ENCODE results near the gene ST6GALNAC1. TPM values are rescaled to one million over a fixed set of nuclear protein-coding genes. Genes with fewer than 3 reads are reported as not detected.

The ST6GALNAC1 gene
- total and polyA plus RNA-seq, 12 donors, result 0.25 to 0.88 (median 0.47) TPM; not detected in 7

DNA sequence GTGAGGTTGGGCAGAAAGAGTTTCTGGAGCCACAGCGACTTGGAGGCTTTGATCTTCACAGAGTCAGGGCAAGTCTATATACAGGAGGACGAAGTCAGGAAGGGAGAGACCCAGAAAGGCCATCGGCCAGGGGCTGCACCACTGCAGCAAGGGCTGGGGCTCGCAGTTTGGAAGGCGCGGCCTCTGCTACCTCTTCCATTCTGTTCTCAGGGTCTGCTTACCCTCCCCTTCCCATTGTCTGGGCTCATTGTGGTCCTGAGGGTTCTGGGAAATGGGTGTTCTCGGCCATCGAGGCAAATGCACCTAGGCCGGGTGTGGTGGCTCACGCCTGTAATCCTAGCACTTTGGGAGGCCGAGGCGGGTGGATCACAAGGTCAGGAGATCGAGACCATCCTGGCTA is 16.0 kb downstream of the ST6GALNAC1 start:
- no peak for DNase-seq
- intact Hi-C loops (cut with DNase I), result loop anchor here (5.0 to 10.0 kb wide), 3 partner anchors 63 to 105 kb away; a partner anchor contains a TSS
- H3K27me3 ChIP-seq, result no peaks in the 10 kb centered on the region
- TF ChIP-seq CTCF (IDR thresholded peaks at IDR 0.05) (no peak), POLR2A (IDR thresholded peaks at IDR 0.05) (no peak)
- 88 to 92% (median 91%) methylated on average over 8 to 13 of the region's 13 CpGs for whole genome bisulfite sequencing, 4 donors
- H3K36me3 ChIP-seq (replicated peaks in 1 of 2), result no peaks in the 10 kb centered on the region
- H3K9me3 ChIP-seq (replicated peaks in 1 of 3), result no peaks in the 10 kb centered on the region
- no peak overlapping the region for H3K4me3 ChIP-seq
- H3K27ac ChIP-seq, result no peak overlapping the region
- peaks cover 6 to 7% of the 10 kb centered on the region in 2 donors for H3K4me1 ChIP-seq (replicated peaks in 1 of 2)

GRCh38 chr17:76626442-76626841 is 17.1 kb downstream of the ST6GALNAC1 start:
- TF ChIP-seq POLR2A (IDR thresholded peaks at IDR 0.05), result no peak
- TF ChIP-seq CTCF (IDR thresholded peaks at IDR 0.05), result no peak
- intact Hi-C loops (cut with DNase I), result loop anchor here (5.0 to 10.0 kb wide), 3 partner anchors 62 to 104 kb away; a partner anchor contains a TSS
- H3K36me3 ChIP-seq (replicated peaks in 1 of 2), result no peaks in the 10 kb centered on the region
- no peak for DNase-seq
- no peaks in the 10 kb centered on the region for H3K27me3 ChIP-seq
- no peak overlapping the region for H3K4me3 ChIP-seq
- no peaks in the 10 kb centered on the region for H3K9me3 ChIP-seq (replicated peaks in 1 of 3)
- H3K27ac ChIP-seq, result no peak overlapping the region
- H3K4me1 ChIP-seq (replicated peaks in 1 of 2), result peaks cover 6 to 7% of the 10 kb centered on the region in 2 donors
- 65 to 77% (median 67%) methylated on average over 11 of the region's 11 CpGs for WGBS, 4 donors

DNA sequence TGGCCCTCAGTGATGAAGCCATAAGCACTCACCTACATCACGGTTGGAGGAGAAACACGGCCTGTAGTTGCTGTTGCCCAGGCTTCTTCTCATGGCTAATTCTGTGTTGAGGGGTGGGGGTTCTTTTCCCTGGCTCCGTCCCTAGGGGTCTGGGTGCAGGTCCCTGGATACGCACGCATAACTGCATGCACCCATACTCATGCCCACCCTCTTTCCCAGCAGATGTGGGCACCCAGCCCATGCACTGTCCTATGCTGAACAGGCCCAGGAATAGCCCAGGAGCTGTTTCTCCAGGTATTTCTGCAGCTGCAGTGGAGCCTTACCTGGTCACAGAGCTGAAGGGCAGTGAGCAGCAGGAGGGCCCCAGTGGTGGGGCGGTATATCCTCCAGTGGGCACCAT is 18.1 kb downstream of the ST6GALNAC1 start:
- TF ChIP-seq POLR2A (IDR thresholded peaks at IDR 0.05) (no peak), CTCF (IDR thresholded peaks at IDR 0.05) (no peak)
- Histone ChIP-seq H3K27ac (no peak overlapping the region), H3K27me3 (no peaks in the 10 kb centered on the region), H3K9me3 (replicated peaks in 1 of 3) (no peaks in the 10 kb centered on the region), H3K4me3 (no peak overlapping the region), H3K4me1 (replicated peaks in 1 of 2) (peaks cover 6 to 7% of the 10 kb centered on the region in 2 donors), H3K36me3 (replicated peaks in 1 of 2) (no peaks in the 10 kb centered on the region)
- 81 to 92% (median 85%) methylated on average over 6 of the region's 6 CpGs for WGBS, 4 donors
- no peak for DNase-seq
- intact Hi-C loops (cut with DNase I), result loop anchor here (5.0 to 10.0 kb wide), 3 partner anchors 61 to 103 kb away; a partner anchor contains a TSS

DNA sequence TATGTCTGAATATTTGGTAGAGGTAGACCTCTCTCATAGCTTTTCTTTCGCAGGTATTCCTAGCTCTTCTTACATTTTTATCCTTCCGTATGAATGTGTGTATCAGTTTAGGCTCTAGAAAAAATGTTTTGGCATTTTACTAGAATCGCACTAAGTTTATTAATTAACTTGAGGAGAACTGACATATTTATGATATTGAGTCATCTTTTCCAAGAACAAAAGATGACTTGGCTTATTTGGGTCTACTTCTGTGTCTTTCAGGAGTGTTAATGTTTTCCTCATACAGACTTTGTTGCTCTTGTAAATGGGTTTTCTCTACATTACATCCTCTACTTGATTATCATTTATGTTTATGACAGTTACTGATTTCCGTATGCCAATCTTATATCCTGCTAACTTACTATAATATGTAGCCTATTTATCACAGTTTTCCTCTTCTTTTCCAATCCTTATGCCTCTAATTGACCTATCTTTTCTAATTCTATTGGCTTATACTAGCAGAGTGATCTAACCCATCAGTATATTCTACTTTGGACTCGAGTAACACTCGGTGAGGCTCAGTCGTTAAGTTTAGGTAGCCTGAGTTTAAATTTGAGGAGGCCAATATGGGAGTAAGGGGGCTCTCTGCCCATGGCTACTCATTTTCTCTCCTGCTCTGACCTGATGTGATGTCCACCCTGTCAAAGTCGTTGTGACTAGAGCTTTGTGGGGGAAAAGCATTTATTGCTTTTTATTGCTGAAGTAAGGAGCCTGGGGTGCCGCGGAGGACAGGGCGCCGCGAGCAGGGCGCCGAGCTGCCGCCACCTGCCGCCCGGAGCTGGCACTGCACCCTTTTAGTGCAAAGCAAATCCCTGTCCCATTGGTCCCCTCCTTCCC is 20.0 kb downstream of the ST6GALNAC1 start:
- H3K9me3 ChIP-seq (replicated peaks in 1 of 3), result no peaks in the 10 kb centered on the region
- H3K27me3 ChIP-seq, result no peaks in the 10 kb centered on the region
- no peak overlapping the region for H3K4me3 ChIP-seq
- 18 to 21% (median 19%) methylated on average over 18 of the region's 18 CpGs for WGBS, 4 donors
- intact Hi-C loops (cut with DNase I), result loop anchor here in 1 of 2 donors (10.0 kb wide), 2 partner anchors 59 to 99 kb away; a partner anchor contains a TSS
- H3K4me1 ChIP-seq (replicated peaks in 1 of 2), result peaks cover 6 to 7% of the 10 kb centered on the region in 2 donors
- TF ChIP-seq CTCF (IDR thresholded peaks at IDR 0.05) (peak; percentile 85 to 97 (median 91)), POLR2A (IDR thresholded peaks at IDR 0.05) (no peak)
- peak overlapping the region in 2 of 5 donors; percentile 29 to 50 for H3K27ac ChIP-seq
- no peaks in the 10 kb centered on the region for H3K36me3 ChIP-seq (replicated peaks in 1 of 2)
- DNase-seq, result peak; percentile 72 to 89 (median 82)

Data from adrenal gland (tissue), 12 donors.